Measurements from ENCODE around the gene BTBD2. TPM values are rescaled to one million over a fixed set of nuclear protein-coding genes. Genes with fewer than 3 reads are reported as not detected.

The BTBD2 gene
- total RNA-seq, 4 donors from 2014 or later, result 52.8 to 137 (median 77.1) TPM

- DNase-seq (ENCODE audit: extremely low spot score), result no peak
- H3K27me3 ChIP-seq, result no peaks in the 10 kb centered on the region
- no peak for TF ChIP-seq CTCF (IDR thresholded peaks at IDR 0.05)
- TF ChIP-seq POLR2A (IDR thresholded peaks at IDR 0.05; ENCODE audit: low read depth), result no peak
- TF ChIP-seq POLR2AphosphoS5 (IDR thresholded peaks at IDR 0.05), result no peak
- TF ChIP-seq EP300 (IDR thresholded peaks at IDR 0.05), result no peak
- intact Hi-C loops (cut with DNase I), result no loop called here
- no peak overlapping the region for H3K4me3 ChIP-seq
- WGBS, result 61% methylated on average over 9 of the region's 9 CpGs
- H3K27ac ChIP-seq (replicated peaks in 1 of 4), result peak overlapping the region in 1 of 4 donors; percentile 99
- H3K36me3 ChIP-seq, result no peaks in the 10 kb centered on the region
- H3K9me3 ChIP-seq, result no peaks in the 10 kb centered on the region
- H3K4me1 ChIP-seq, result peaks cover 38 to 67% (median 61%) of the 10 kb centered on the region in 4 donors
Measured at GRCh38 chr19:2062770-2063169, 47.3 kb upstream of the BTBD2 start.

- TF ChIP-seq EP300 (IDR thresholded peaks at IDR 0.05) (no peak), POLR2AphosphoS5 (IDR thresholded peaks at IDR 0.05) (no peak), CTCF (IDR thresholded peaks at IDR 0.05) (no peak), POLR2A (IDR thresholded peaks at IDR 0.05; ENCODE audit: low read depth) (no peak)
- intact Hi-C loops (cut with DNase I), result no loop called here
- peak overlapping the region; percentile 73 to 82 (median 78) for H3K4me3 ChIP-seq
Measured at GRCh38 chr19:2062389-2062729, 46.8 kb upstream of the BTBD2 start.

DNA sequence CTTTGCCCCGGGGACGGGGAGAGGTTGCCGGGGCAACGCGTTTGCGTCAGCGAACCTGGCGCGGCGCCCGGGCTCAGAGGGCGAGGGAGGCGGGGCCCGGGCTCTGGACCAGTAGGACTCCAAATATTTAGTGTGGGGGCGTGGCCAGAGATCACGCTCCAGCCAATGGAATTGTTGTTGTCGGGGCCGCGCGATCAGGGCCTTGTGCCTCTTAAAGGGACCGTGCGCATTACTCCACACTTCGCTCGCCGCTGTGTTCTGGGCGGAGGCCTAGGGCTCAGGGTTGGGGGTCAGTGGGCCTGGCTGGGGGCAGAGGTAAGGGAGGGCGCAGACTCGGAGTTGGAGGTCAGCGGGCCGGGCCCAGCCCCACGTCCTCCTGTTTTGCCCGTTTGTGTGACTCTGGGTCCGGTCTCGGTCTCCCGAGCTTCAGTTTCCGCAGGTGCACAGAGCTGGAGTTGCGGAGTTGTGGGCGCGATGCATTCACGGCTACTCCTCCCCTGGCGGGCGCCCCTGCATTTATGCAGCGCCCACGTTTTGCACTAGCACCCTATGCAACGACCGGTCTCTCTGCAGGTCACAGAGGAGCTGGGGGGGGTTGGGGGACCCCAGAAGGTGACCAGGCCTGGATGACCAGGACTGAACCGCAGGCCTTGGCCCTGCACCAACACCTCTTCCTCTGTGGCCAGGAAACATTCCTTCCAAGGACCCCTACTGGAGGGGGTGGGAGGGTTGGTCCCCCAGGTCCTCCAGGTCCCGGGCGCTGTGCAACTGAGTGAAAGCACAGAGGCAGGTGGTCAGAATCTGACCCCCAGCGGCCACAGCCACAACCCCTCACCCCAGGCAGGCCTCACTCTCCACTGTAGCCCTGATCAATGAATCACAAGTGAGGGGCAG, 46.2 kb upstream of the BTBD2 start:
- H3K9me3 ChIP-seq, result no peaks in the 10 kb centered on the region
- intact Hi-C loops (cut with DNase I), result no loop called here
- peak; percentile 100 for DNase-seq (ENCODE audit: extremely low spot score)
- TF ChIP-seq EP300 (IDR thresholded peaks at IDR 0.05) (no peak), POLR2AphosphoS5 (IDR thresholded peaks at IDR 0.05) (peak; percentile 71 to 91), CTCF (IDR thresholded peaks at IDR 0.05) (no peak), POLR2A (IDR thresholded peaks at IDR 0.05; ENCODE audit: low read depth) (peak; percentile 57)
- H3K27me3 ChIP-seq, result no peaks in the 10 kb centered on the region
- H3K36me3 ChIP-seq, result no peaks in the 10 kb centered on the region
- H3K4me3 ChIP-seq, result peak overlapping the region; percentile 73 to 82 (median 78)
- under 1% methylated on average over 29 of the region's 50 CpGs for WGBS
- H3K27ac ChIP-seq (replicated peaks in 1 of 4), result peak overlapping the region; percentile 99 to 100 (median 100)
- peaks cover 46 to 78% (median 71%) of the 10 kb centered on the region in 4 donors for H3K4me1 ChIP-seq

More at GRCh38 chr19:2062389-2062729, 46.8 kb upstream of the BTBD2 start:
- Histone ChIP-seq H3K36me3 (no peaks in the 10 kb centered on the region), H3K4me1 (peaks cover 40 to 71% (median 65%) of the 10 kb centered on the region in 4 donors), H3K27ac (replicated peaks in 1 of 4) (peak overlapping the region; percentile 99 to 100 (median 100)), H3K9me3 (no peaks in the 10 kb centered on the region), H3K27me3 (no peaks in the 10 kb centered on the region)
- 56% methylated on average over 6 of the region's 10 CpGs for WGBS
- no peak for DNase-seq (ENCODE audit: extremely low spot score)

DNA sequence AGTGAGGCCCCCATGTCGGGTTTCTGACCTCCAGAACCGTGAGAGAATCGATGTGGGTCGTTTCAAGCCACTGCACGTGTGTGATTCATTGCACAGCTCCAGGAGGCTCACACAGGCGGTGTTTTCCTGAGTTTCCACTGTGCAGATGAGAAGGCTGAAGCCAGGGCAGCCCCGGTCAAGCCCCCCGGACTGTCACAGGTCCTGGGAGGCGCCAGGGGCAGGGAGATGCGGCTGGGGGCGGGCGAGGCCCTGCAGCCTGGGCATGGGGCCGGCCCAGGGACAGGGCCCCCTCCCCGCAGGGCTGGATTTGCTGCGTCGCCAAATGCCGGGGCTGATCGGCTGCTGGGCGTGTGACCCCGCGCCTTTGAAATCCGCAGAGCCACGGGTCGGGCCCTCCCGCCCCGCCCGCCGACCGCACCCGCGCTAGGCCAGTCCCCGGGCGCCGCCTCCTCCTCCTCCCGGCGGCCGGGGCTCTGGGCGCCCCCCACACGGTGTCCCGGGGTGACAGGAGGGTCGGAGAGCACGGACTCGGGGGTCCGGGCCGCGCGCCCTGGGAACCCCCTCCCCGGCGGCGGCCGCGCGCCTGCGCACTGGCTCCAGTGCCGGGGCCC, 45.5 kb upstream of the BTBD2 start:
- Histone ChIP-seq H3K27me3 (no peaks in the 10 kb centered on the region), H3K4me3 (peak overlapping the region; percentile 73 to 82 (median 78)), H3K27ac (replicated peaks in 1 of 4) (peak overlapping the region; percentile 99 to 100 (median 100)), H3K9me3 (no peaks in the 10 kb centered on the region), H3K4me1 (peaks cover 50 to 85% (median 78%) of the 10 kb centered on the region in 4 donors), H3K36me3 (no peaks in the 10 kb centered on the region)
- peak; percentile 95 for DNase-seq (ENCODE audit: extremely low spot score)
- WGBS, result 0% methylated on average over 5 of the region's 55 CpGs
- TF ChIP-seq POLR2AphosphoS5 (IDR thresholded peaks at IDR 0.05) (peak in 1 of 2 donors; percentile 92), CTCF (IDR thresholded peaks at IDR 0.05) (no peak), POLR2A (IDR thresholded peaks at IDR 0.05; ENCODE audit: low read depth) (peak; percentile 96)
- intact Hi-C loops (cut with DNase I), result no loop called here

Measured in esophagus muscularis mucosa (tissue), 4 donors.